SK-N-MC (cell line): ENCODE results near the gene MAPK1IP1L.

Experiments
- EZH2 ChIP-seq: fragments of 200-600 bp; sonication (generic); IDR thresholded peaks from one replicate; pipeline ENCODE4 v1.6.1; 2017; ENCODE audit warnings: antibody characterized with exemption
- POLR2AphosphoS5 ChIP-seq: IDR thresholded peaks from 2 replicates; pipeline ENCODE4 v1.6.1; 2012; ENCODE audit warnings: mild to moderate bottlenecking, low read depth, low read length, borderline replicate concordance

GRCh38 chr14:55101698-55102097 is 50.3 kb downstream of the MAPK1IP1L start:
- TF ChIP-seq POLR2AphosphoS5 (no peak), EZH2 (no peak)
